WTC11 (cell line): ENCODE data around the gene UQCR11. TPM values are rescaled to one million over a fixed set of nuclear protein-coding genes. Genes with fewer than 3 reads are reported as not detected.

Experiments
- ATAC-seq: fragments of 200-7000 bp; cut with Tn5 transposase; 2 replicates; pipeline ENCODE4 v1.10.0; 2021; ENCODE audit warnings: mild to moderate bottlenecking, moderate library complexity
- CTCF ChIA-PET: fragments of 300-600 bp; sonication (Branson Sonifier 250); formaldehyde crosslinking; loops from one replicate; lab custom pipeline; 2021; ENCODE audit warnings: antibody characterized with exemption; lab: Charles Lee
- POLR2A ChIA-PET: fragments of 350-600 bp; sonication (Branson Sonifier 250); formaldehyde crosslinking; loops from one replicate; lab custom pipeline; 2021; ENCODE audit warnings: antibody characterized with exemption; lab: Charles Lee
- DNase-seq: peaks from one replicate; pipeline ENCODE4 v3.0.0; 2021; ENCODE audit warnings: low spot score
- H3K27ac Mint-ChIP-seq: 2 replicates; pipeline ENCODE4 v1.8.0; 2021; ENCODE audit warnings: mixed read lengths
- H3K27me3 Mint-ChIP-seq: 2 replicates; pipeline ENCODE4 v1.8.0; 2021; ENCODE audit warnings: low read depth, mild to moderate bottlenecking, moderate library complexity, mixed read lengths
- H3K36me3 Mint-ChIP-seq: 2 replicates; pipeline ENCODE4 v1.8.0; 2021; ENCODE audit warnings: mixed read lengths
- H3K4me1 Mint-ChIP-seq: 2 replicates; pipeline ENCODE4 v1.8.0; 2022; ENCODE audit warnings: mixed read lengths
- H3K4me3 Mint-ChIP-seq: 2 replicates; pipeline ENCODE4 v1.8.0; 2021; ENCODE audit warnings: mild to moderate bottlenecking, moderate library complexity, mixed read lengths
- H3K9me3 Mint-ChIP-seq: 2 replicates; pipeline ENCODE4 v1.8.0; 2021; ENCODE audit warnings: mixed read lengths
- ATF1 ChIP-seq: sonication (generic); formaldehyde crosslinking; IDR thresholded peaks from 2 replicates; pipeline ENCODE4 v1.8.1; 2023; ENCODE audit warnings: mild to moderate bottlenecking, moderate library complexity, missing genetic modification reagents
- CBFB ChIP-seq: sonication (generic); formaldehyde crosslinking; IDR thresholded peaks from 2 replicates; pipeline ENCODE4 v1.8.1; 2022; ENCODE audit warnings: mild to moderate bottlenecking, low read depth, missing genetic modification reagents
- CDX4 ChIP-seq: fragments of 250-450 bp; sonication (Bioruptor Pico); IDR thresholded peaks from 2 replicates; pipeline ENCODE4 v1.9.0; 2021; ENCODE audit warnings: moderate library complexity, mild to moderate bottlenecking, inconsistent platforms, borderline replicate concordance
- ETV6 ChIP-seq: sonication (generic); formaldehyde crosslinking; IDR thresholded peaks from 2 replicates; pipeline ENCODE4 v1.8.1; 2022; ENCODE audit warnings: mild to moderate bottlenecking, missing genetic modification reagents
- FOXJ3 ChIP-seq: sonication (generic); formaldehyde crosslinking; IDR thresholded peaks from 2 replicates; pipeline ENCODE4 v1.9.0; 2021; ENCODE audit warnings: missing genetic modification reagents, mild to moderate bottlenecking, borderline replicate concordance
- HMGXB4 ChIP-seq: sonication (generic); formaldehyde crosslinking; IDR thresholded peaks from 2 replicates; pipeline ENCODE4 v1.8.1; 2023; ENCODE audit warnings: mild to moderate bottlenecking, moderate library complexity, missing genetic modification reagents
- NR1H2 ChIP-seq: sonication (generic); formaldehyde crosslinking; IDR thresholded peaks from 2 replicates; pipeline ENCODE4 v1.9.0; 2021; ENCODE audit warnings: mild to moderate bottlenecking, moderate library complexity, missing genetic modification reagents
- OVOL2 ChIP-seq: fragments of 250-450 bp; sonication (Bioruptor Pico); IDR thresholded peaks from 2 replicates; pipeline ENCODE4 v1.9.0; 2021; ENCODE audit warnings: mild to moderate bottlenecking, borderline replicate concordance
- TP53 ChIP-seq: sonication (generic); formaldehyde crosslinking; IDR thresholded peaks from 2 replicates; pipeline ENCODE4 v1.8.1; 2023; ENCODE audit warnings: mild to moderate bottlenecking, missing genetic modification reagents
- ZBTB43 ChIP-seq: sonication (generic); formaldehyde crosslinking; IDR thresholded peaks from 2 replicates; pipeline ENCODE4 v1.8.1; 2023; ENCODE audit warnings: mild to moderate bottlenecking, missing genetic modification reagents
- ZNF138 ChIP-seq: sonication (generic); formaldehyde crosslinking; conservative IDR thresholded peaks from 2 replicates; pipeline ENCODE4 v1.8.1; 2022; ENCODE audit warnings: mild to moderate bottlenecking, moderate library complexity, missing genetic modification reagents
- ZNF317 ChIP-seq: sonication (generic); formaldehyde crosslinking; IDR thresholded peaks from 2 replicates; pipeline ENCODE4 v1.8.1; 2023; ENCODE audit warnings: low read depth, mild to moderate bottlenecking, moderate library complexity, missing genetic modification reagents, borderline replicate concordance
- ZSCAN18 ChIP-seq: fragments of 250-450 bp; sonication (Bioruptor Pico); IDR thresholded peaks from 2 replicates; pipeline ENCODE4 v2.1.2; 2022; ENCODE audit warnings: mild to moderate bottlenecking, moderate library complexity
- total RNA-seq: library from RNA; stranded (reverse); gene quantifications from 3 replicates; pipeline ENCODE4 v1.2.3, GENCODE V29; 2021
- TF ChIP-seq, protein P1 (sequence below): sonication (generic); formaldehyde crosslinking; conservative IDR thresholded peaks from 2 replicates; pipeline ENCODE4 v1.8.1; 2023; ENCODE audit warnings: mild to moderate bottlenecking, low read depth, missing genetic modification reagents, moderate library complexity
- TF ChIP-seq, protein P2 (sequence below): sonication (generic); formaldehyde crosslinking; IDR thresholded peaks from 2 replicates; pipeline ENCODE4 v1.8.0; 2022; ENCODE audit warnings: mild to moderate bottlenecking, missing genetic modification reagents
- TF ChIP-seq, protein P3 (sequence below): sonication (generic); formaldehyde crosslinking; IDR thresholded peaks from 2 replicates; pipeline ENCODE4 v1.8.1; 2022; ENCODE audit warnings: low read depth, missing genetic modification reagents, borderline replicate concordance

Gene UQCR11
- total RNA-seq, 1 experiment from 2014 or later, result 198 TPM

GRCh38 chr19:1592024-1592754 is 13.1 kb downstream of the UQCR11 start (continued):
- TF ChIP-seq ZBTB43 (CRISPR knock-in tag) (no peak), ETV6 (CRISPR knock-in tag) (0 out of 2 replicates have a peak, but pooled peaks have one; percentile 42), ZSCAN18 (no peak), ATF1 (CRISPR knock-in tag) (no peak), CDX4 (CRISPR knock-in tag) (no peak), FOXJ3 (CRISPR knock-in tag) (no peak), ZNF317 (CRISPR knock-in tag) (no peak), NR1H2 (CRISPR knock-in tag) (no peak), CBFB (CRISPR knock-in tag) (0 out of 2 replicates have a peak, but pooled peaks have one; percentile 88), TP53 (CRISPR knock-in tag) (peak; percentile 91)
- TF ChIP-seq, protein P1, sequence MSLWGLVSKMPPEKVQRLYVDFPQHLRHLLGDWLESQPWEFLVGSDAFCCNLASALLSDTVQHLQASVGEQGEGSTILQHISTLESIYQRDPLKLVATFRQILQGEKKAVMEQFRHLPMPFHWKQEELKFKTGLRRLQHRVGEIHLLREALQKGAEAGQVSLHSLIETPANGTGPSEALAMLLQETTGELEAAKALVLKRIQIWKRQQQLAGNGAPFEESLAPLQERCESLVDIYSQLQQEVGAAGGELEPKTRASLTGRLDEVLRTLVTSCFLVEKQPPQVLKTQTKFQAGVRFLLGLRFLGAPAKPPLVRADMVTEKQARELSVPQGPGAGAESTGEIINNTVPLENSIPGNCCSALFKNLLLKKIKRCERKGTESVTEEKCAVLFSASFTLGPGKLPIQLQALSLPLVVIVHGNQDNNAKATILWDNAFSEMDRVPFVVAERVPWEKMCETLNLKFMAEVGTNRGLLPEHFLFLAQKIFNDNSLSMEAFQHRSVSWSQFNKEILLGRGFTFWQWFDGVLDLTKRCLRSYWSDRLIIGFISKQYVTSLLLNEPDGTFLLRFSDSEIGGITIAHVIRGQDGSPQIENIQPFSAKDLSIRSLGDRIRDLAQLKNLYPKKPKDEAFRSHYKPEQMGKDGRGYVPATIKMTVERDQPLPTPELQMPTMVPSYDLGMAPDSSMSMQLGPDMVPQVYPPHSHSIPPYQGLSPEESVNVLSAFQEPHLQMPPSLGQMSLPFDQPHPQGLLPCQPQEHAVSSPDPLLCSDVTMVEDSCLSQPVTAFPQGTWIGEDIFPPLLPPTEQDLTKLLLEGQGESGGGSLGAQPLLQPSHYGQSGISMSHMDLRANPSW (CRISPR knock-in tag), result peak; percentile 74; the same call in 1 of the 2 replicates
- TF ChIP-seq, protein P2, sequence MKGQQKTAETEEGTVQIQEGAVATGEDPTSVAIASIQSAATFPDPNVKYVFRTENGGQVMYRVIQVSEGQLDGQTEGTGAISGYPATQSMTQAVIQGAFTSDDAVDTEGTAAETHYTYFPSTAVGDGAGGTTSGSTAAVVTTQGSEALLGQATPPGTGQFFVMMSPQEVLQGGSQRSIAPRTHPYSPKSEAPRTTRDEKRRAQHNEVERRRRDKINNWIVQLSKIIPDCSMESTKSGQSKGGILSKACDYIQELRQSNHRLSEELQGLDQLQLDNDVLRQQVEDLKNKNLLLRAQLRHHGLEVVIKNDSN, result no peak
- TF ChIP-seq, protein P3, sequence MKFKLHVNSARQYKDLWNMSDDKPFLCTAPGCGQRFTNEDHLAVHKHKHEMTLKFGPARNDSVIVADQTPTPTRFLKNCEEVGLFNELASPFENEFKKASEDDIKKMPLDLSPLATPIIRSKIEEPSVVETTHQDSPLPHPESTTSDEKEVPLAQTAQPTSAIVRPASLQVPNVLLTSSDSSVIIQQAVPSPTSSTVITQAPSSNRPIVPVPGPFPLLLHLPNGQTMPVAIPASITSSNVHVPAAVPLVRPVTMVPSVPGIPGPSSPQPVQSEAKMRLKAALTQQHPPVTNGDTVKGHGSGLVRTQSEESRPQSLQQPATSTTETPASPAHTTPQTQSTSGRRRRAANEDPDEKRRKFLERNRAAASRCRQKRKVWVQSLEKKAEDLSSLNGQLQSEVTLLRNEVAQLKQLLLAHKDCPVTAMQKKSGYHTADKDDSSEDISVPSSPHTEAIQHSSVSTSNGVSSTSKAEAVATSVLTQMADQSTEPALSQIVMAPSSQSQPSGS (CRISPR knock-in tag), result no peak

GRCh38 chr19:1591421-1592023 is 13.7 kb downstream of the UQCR11 start:
- ChIA-PET CTCF (interaction anchor here (0.9 to 2.1 kb wide), 12 partner anchors 9 to 235 kb away, joined by 3 to 21 read pairs (median 4); partner anchors contain the start of genes REEP6 and UQCR11), POLR2A (interaction anchor here (0.6 to 1.4 kb wide), 6 partner anchors 14 to 61 kb away, joined by 3 to 4 read pairs (median 4); partner anchors contain the start of gene TCF3)
- peaks cover 5% of the 10 kb centered on the region; the same call in 1 of the 2 replicates for H3K36me3 Mint-ChIP-seq
- ATAC-seq (no peak), DNase-seq (no peak)
- no peaks in the 10 kb centered on the region for H3K27me3 Mint-ChIP-seq
- H3K4me3 Mint-ChIP-seq, result peak overlapping the region; percentile 85
- H3K27ac Mint-ChIP-seq, result peak overlapping the region; percentile 93
- H3K4me1 Mint-ChIP-seq, result peaks cover 10% of the 10 kb centered on the region
- TF ChIP-seq HMGXB4 (peak; percentile 41), ZNF138 (no peak), OVOL2 (0 out of 2 replicates have a peak, but pooled peaks have one; percentile 13)
- no peaks in the 10 kb centered on the region for H3K9me3 Mint-ChIP-seq
